HuH-7.5 (cell line): Measurements from ENCODE around the gene TMEM150C.
"Not testable (repeated sequence)": the region's sequence is repeated elsewhere in the genome, so short reads cannot be mapped to it uniquely, and the experiment has no call there.

ENCODE experiments used
- DNase-seq: peaks from one replicate; pipeline ENCODE4 v3.0.0; 2011; ENCODE audit warnings: low spot score

The TMEM150C gene

GRCh38 chr4:82515705-82516104 lies 46.1 kb downstream of the TMEM150C start:
- DNase-seq, result no peak

GRCh38 chr4:82513382-82513781 lies 48.4 kb downstream of the TMEM150C start:
- DNase-seq, result no peak

- no peak for DNase-seq
Observed at GRCh38 chr4:82510216-82510615, 51.6 kb downstream of the TMEM150C start.

- no peak for DNase-seq
Observed at GRCh38 chr4:82508806-82509428, 52.9 kb downstream of the TMEM150C start.

GRCh38 chr4:82508011-82508410 lies 53.8 kb downstream of the TMEM150C start:
- DNase-seq, result no peak

GRCh38 chr4:82501154-82501442 lies 60.7 kb downstream of the TMEM150C start:
- no peak for DNase-seq

GRCh38 chr4:82500435-82501153 lies 61.2 kb downstream of the TMEM150C start:
- DNase-seq, result no peak

- no peak for DNase-seq
Observed at GRCh38 chr4:82499738-82500434, 61.9 kb downstream of the TMEM150C start.

GRCh38 chr4:82496349-82496748 lies 65.4 kb downstream of the TMEM150C start:
- no peak for DNase-seq

- no peak for DNase-seq
Observed at GRCh38 chr4:82495666-82496065, 66.1 kb downstream of the TMEM150C start.

GRCh38 chr4:82493721-82494425 lies 67.9 kb downstream of the TMEM150C start:
- DNase-seq, result no peak

GRCh38 chr4:82491251-82491960 lies 70.4 kb downstream of the TMEM150C start:
- no peak for DNase-seq

- DNase-seq, result no peak
Observed at GRCh38 chr4:82489987-82490386, 71.8 kb downstream of the TMEM150C start.

GRCh38 chr4:82489076-82489475 lies 72.7 kb downstream of the TMEM150C start:
- DNase-seq, result no peak

GRCh38 chr4:82484996-82485783 lies 76.6 kb downstream of the TMEM150C start:
- no peak for DNase-seq

GRCh38 chr4:82482387-82482786 lies 79.4 kb downstream of the TMEM150C start:
- DNase-seq, result no peak

- DNase-seq, result no peak
Observed at GRCh38 chr4:82481506-82481840, 80.3 kb downstream of the TMEM150C start.

GRCh38 chr4:82480771-82481505 lies 80.8 kb downstream of the TMEM150C start:
- DNase-seq, result no peak

GRCh38 chr4:82479562-82479961 lies 82.2 kb downstream of the TMEM150C start:
- no peak for DNase-seq

- DNase-seq, result not testable (repeated sequence)
Observed at GRCh38 chr4:82477469-82477868, 84.3 kb downstream of the TMEM150C start.

GRCh38 chr4:82475931-82476330 lies 85.9 kb downstream of the TMEM150C start:
- DNase-seq, result not testable (repeated sequence)
